Liver (tissue), 3 donors: ENCODE measurements around the gene PEAK1.

Source experiments
- RAD21 ChIP-seq, 2 donors: IDR thresholded peaks; 2 replicates each; pipeline ENCODE4 v1.6.1; 2016; ENCODE audit warnings: antibody characterized with exemption in 2 of 2, mild to moderate bottlenecking in 2 of 2
- TF ChIP-seq, protein P1 (sequence below): fragments of 150-350 bp; IDR thresholded peaks from 2 replicates; pipeline ENCODE4 v1.5.1; 2017; ENCODE audit warnings: improper control_type of control experiment, low read depth, low read length; ENCODE audit not compliant: missing input control
- donor health status: healthy.
- donor health status: healthy.

DNA sequence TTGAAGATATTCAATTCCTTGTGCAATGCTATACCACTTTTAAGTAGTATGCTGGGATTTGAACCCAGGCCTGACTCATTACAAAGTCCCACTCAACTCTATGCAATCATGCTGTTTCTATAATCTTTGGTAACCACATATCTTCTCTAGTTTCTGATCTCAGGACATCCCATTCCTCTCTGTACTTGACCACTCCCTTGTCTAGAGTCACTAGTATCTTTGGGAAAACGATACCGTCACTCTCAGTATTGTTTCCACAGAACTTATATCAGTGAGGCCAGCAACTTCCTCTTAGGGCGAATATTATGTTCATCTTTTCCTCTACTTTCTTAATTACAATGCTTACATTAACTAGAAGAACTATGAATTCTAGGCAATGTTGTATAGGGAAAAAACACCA lies 211.7 kb downstream of the PEAK1 start:
- TF ChIP-seq, protein P1, sequence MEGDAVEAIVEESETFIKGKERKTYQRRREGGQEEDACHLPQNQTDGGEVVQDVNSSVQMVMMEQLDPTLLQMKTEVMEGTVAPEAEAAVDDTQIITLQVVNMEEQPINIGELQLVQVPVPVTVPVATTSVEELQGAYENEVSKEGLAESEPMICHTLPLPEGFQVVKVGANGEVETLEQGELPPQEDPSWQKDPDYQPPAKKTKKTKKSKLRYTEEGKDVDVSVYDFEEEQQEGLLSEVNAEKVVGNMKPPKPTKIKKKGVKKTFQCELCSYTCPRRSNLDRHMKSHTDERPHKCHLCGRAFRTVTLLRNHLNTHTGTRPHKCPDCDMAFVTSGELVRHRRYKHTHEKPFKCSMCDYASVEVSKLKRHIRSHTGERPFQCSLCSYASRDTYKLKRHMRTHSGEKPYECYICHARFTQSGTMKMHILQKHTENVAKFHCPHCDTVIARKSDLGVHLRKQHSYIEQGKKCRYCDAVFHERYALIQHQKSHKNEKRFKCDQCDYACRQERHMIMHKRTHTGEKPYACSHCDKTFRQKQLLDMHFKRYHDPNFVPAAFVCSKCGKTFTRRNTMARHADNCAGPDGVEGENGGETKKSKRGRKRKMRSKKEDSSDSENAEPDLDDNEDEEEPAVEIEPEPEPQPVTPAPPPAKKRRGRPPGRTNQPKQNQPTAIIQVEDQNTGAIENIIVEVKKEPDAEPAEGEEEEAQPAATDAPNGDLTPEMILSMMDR: no peak
- TF ChIP-seq RAD21 (IDR thresholded peaks at IDR 0.05): no peak
